ENCODE data around the gene GRM8.

Gene GRM8

DNA sequence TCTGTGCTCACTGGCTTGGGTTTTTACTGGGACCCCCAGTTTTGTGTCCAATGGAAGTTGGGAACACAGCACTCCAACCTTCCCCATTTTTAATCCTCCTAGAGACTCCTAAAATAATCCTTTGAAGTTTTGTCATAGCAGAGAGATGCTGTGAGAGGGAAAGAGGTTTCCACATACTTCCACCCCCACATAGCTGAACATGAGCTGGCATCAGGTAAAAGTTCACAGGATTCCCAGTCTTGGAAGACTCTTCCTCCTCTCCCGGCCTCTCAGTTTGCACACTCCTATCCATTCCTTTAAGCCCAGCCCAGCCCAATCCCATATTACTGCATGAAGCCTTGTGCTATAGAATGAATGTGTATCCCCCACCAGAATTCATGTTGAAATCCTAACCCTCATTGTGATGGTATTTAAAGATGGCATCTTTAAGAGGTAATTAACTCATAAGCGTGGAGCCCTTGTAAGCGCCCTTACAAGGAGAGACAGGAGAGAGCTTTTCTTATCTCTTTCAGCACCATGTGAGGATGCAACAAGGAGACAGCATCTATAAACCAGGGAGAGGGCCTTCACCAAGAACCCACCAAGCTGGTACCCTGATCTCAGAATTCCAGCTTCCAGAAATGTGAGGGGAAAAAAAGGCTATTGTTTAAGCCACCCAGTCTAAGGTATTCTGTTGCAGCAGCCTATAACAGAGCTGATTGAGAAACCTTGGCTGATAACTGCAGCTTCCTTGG, 22.4 kb downstream of the GRM8 start:
- DNase-seq = no peak

DNA sequence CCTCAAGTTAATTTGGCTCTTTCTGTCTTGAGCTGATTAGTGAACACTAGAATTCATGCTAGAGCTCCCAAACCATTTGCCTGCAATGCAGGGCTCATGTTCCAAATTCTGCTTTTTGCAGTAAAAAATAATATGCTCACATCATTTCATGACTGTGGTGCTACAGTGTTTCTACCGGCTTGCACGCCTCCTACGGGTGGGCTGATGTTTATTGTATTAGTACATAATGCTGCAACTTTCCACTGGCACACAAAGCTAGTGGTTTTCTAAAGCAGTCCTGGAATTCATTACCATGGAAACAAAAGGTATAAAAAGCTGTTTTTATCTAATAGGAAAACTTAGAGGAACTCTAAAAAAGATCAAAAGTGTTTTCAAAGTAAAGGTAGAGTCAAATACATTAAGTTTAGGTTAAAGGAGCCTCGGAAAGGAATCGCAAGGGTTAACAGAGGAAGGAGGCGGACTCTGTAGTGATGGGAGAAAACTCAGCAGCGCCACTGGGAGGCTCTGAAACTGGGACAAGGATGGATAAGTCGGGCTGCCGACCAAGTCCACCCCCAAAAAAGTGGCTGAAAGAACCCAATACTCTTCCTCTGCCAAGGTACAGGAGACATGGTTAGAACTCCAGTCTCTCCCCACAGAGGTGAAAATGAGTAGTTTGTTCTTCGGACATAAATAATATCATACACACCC, 25.9 kb downstream of the GRM8 start:
- no peak for DNase-seq

DNA sequence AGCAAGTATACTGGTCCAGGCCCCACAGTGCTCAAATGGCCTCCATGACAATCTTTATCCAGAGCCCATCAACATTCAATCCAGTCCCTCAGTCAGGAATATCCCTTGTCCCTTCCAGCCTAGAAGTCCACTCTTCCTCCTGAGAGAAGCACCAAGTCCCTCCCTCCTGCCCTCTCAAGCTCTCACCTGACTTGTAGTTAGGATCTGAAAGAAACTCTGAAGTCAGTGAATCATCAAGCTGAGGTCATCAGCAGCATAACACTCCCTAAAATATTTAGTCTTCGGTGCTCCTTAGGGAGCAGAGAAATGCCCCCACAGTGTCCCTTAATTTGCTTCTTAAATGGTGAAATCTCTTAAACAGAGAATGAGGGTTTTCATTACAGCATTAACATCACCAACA, 31.0 kb downstream of the GRM8 start:
- DNase-seq = no peak

DNA sequence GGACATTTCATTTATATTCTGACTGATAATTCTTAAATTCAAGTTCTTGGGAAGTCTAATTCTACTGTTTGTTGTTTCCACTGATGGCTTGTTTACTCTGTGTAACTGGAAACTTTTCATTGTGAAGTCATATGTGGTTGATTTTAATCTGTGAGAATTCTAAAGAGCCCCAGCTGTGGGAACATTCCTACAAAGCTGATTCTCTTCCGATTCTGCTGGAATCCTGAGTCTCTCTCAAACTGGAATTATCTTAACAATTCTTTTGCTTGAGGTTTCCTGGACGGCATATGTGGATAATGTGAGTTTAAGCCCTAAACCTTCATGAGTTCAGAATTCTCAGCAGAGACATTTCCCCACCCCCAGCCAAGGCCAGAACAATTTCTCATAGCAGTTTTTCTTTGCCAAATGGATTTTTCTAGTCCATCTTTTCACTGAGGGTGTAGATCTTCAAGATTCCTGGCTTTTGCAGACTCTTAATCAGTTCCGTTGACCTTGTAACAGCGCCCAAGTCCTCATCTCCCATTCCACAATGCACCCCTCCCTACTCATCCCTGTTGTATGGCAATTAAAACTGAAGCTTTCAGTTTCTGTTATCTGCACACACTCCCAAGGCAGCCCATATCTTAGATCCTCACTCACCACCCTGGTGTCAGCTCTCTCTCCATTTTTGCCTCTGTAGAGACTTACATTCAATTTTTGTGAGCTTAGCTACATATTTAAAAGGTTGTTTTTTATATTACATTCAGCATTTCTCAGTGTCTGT, 37.6 kb downstream of the GRM8 start:
- no peak for DNase-seq

DNA sequence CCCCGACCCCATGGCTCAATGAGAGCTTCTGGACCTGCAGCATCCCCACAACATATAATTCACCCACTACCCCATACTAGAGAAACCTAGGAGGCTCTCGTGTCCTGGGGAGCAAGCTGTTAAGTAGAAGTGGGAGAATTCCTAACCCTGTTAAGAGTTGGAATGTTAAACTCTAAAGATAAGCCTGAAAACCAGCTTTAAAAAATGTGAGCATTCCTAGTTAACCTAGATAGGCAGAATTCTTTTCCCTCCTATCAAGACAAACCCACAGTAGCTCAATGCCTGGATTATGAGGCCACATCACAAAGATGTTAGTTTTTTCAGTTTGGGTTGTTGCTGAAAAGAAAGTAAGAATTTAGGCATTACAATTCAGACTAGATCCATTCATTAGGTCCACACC, 42.9 kb downstream of the GRM8 start:
- DNase-seq = no peak

- DNase-seq = no peak
Observed at GRCh38 chr7:127208860-127209259, 43.9 kb downstream of the GRM8 start.

DNA sequence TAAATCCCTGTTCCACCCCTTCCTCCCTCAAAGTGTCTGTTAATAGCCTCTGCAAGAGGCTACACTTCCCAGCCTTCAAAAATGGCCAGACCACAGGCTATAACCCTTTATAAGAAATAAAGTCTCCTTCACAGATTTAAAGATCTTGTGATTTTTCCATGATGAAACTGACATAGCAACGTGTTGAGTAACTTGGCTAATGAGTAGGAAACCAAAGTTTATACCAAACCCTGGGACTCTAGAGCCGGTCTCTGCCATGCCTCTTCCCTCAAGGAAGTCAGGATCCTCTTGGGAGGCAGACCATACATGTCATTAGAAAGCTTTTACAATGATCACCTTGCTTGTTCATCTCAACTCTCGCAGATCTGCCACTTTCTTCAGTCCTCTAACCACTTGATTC, 44.4 kb downstream of the GRM8 start:
- DNase-seq = no peak

GRCh38 chr7:127207806-127208205, 44.9 kb downstream of the GRM8 start:
- DNase-seq = no peak

- DNase-seq = no peak
Observed at GRCh38 chr7:127207230-127207629, 45.5 kb downstream of the GRM8 start.

GRCh38 chr7:127194571-127194970, 58.2 kb downstream of the GRM8 start:
- no peak for DNase-seq

- DNase-seq = no peak
Observed at GRCh38 chr7:127189886-127190285, 62.9 kb downstream of the GRM8 start.

- no peak for DNase-seq
Observed at GRCh38 chr7:127189074-127189473, 63.7 kb downstream of the GRM8 start.

DNA sequence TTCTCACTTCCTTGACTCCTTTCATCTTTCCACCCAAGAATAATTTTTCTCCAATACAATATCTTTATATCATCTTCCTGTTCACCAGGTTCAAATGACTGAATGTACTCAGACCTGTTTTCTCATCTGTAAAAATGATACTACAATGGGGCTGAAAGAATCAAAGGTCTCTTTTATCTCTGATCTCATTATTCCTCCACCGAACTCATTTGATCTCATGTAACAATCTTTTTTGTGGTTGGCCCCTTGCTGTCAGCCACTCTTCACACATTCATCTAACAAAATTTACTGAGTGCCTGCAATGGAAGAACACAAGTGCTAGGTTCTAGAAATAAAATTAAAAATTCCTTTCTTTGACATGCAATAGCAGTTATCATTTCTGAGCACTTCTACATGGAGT, 65.0 kb downstream of the GRM8 start:
- DNase-seq = no peak

DNA sequence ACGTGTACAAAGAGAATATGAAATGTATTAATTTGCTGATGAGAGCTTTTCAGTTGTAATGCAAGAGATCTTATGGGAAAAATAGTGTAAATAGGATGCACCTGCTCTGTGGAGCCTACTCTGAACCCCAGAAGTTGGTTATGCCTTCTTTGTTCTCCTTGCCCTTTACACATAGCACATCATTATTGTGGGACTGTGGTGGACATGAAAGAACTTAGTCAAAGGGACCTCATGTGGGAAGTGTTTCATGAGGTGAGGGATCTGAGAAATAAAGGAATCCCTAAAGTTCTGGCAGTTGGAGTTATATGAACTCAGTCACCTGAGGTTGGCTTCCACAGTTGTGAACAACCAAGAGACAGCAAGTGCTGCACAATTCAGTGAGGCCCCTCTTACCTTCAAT, 66.1 kb downstream of the GRM8 start:
- DNase-seq = no peak

- DNase-seq = no peak
Observed at GRCh38 chr7:127177156-127177555, 75.6 kb downstream of the GRM8 start.

- DNase-seq = no peak
Observed at GRCh38 chr7:127162366-127162765, 90.4 kb downstream of the GRM8 start.

DNA sequence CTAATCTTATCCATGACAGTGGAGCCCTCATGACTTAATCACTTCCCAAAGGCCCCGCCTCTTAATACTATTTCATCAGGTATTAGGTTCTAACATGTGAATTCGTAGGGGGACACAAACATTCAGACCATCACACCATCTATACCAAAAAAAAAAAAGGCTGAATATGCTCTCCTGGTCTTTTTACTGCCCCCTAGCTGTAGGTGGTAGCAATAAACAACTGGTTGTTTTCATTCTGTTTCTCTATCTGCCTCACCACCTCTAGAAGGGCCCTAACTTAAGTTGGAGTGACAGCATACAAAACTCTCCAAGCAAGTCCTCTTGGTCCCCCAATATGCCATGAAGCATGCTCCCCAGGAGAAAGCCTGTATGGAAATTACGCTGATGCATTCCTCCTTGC, 94.1 kb downstream of the GRM8 start:
- DNase-seq = no peak

GRCh38 chr7:127154958-127155357, 97.8 kb downstream of the GRM8 start:
- no peak for DNase-seq

DNA sequence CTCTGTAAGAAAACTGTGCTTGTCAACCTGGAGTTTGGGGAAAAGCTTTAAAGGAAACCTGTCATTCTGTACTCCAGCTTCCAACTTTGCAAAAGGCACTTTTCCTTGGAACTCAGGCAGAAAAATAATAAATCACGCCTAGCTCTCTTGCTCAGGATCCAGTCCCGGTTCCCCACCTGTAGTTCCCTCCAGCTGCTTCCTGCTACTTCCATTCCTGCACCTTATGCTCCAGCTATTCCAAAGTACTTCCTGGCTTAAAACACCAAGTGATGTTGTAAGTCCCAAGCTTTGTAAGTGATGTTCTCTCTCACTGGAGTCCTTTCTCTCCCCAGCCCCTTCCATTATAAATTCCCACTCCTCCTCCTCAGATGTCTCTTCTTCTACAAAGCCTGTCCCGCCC, 98.6 kb downstream of the GRM8 start:
- no peak for DNase-seq

- DNase-seq = no peak
Observed at GRCh38 chr7:127153315-127153714, 99.4 kb downstream of the GRM8 start.

- DNase-seq = no peak
Observed at GRCh38 chr7:127152423-127152822, 100.3 kb downstream of the GRM8 start.

GRCh38 chr7:127151379-127151778, 101.4 kb downstream of the GRM8 start:
- no peak for DNase-seq

- no peak for DNase-seq
Observed at GRCh38 chr7:127150543-127150942, 102.2 kb downstream of the GRM8 start.
